Activated gamma-delta T cell treated with anti-CD3 and anti-CD28 coated beads, Interleukin-2, amount 50 U/mL, for 16 hours (primary cell): Measurements from ENCODE around the gene SAMM50.

ENCODE experiments used
- DNase-seq: peaks from one replicate; pipeline ENCODE4 v3.0.0-alpha.2; 2020; ENCODE audit warnings: low read depth

The SAMM50 gene

DNA sequence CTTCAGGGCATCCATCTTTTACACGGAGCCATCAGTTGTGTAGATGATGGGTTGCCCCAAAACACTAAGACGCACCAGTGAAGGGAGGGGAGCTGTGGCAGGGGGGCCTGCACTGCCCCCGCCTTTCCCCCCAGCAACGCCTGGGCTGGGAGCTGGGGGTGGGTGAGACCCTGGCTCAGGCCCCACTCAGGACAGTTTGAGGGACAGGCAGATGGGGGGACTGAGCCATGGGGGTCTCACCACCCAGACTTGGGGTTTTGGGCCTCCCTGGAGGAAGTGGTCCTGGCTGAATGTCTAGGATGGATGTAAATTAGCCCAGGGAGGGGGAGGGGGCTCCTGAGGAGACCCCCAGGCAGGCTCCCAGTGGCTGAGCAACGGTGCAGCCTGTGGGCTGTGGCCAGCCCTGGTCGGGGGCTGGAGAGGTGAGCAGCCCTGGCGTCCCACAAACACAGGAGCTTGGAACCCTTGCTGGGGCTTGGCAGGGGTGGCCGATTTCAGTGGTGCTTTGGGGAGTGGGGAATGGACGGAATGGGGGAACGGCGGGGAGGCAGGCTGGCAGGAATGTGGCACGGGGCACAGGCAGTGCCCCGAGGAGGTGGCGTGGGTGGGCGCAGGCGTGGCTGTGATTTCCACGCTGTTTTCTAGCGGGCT is 74.9 kb downstream of the SAMM50 start:
- DNase-seq: no peak

DNA sequence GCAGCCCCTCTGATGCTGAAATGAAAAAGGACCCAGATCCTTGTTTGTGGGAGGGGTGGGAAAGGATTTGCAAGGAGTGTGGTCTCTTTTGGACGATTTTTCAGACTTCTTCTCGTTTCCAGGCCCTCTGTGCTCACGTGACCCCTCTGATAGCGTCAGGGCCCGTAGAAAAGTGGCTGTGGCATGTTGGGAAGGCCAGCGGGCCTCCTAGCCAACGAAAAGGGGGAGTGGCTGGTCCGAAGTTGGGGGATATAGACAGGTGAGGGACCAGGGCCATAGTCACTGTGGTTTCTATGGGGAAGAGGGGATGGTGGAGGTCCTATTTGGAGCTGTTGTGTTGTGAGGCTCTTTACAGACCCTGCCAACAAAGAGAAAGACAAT is 75.5 kb downstream of the SAMM50 start:
- DNase-seq: no peak

DNA sequence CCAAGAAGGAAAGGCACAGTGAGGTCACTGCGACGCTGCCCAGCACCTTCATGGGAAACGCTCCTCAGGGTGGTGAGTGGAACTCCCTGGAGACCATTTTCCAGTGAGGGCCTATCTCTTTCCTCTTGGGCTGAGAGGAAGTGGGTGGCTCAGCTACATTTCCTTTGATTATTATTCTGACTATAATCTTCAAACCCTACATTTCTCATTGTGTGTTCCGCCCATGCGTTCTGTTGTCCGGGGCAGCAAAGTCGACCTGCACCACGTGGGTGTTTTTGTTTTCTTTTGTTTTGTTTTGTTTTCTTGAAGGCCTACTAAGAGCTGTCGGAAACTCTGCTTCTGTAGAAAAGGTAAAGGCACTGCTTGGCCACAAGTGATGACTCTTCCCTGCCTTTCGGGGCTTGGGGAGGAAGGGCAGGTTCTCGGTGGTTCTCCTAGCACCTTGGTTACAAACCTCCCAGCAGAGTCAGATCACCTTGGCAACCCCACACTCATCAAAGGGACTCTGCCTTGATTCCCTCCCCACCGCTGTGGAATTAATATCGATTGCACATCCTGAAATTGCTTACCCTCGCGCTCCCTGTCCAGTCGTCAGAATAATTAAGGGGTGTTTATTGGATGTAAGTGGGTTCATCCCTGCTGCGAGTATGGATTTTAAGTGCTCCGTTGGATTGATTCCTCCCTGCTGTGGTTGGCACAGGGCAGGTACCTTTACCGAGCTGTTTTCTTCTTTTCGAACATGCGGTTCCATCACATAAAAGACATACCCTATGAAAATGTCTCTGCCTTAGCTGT is 76.1 kb downstream of the SAMM50 start:
- no peak for DNase-seq

- no peak for DNase-seq
These were observed 77.0 kb downstream of the SAMM50 start for GRCh38 chr22:44032126-44032730.

GRCh38 chr22:44033287-44033686 is 78.0 kb downstream of the SAMM50 start:
- DNase-seq: no peak

DNA sequence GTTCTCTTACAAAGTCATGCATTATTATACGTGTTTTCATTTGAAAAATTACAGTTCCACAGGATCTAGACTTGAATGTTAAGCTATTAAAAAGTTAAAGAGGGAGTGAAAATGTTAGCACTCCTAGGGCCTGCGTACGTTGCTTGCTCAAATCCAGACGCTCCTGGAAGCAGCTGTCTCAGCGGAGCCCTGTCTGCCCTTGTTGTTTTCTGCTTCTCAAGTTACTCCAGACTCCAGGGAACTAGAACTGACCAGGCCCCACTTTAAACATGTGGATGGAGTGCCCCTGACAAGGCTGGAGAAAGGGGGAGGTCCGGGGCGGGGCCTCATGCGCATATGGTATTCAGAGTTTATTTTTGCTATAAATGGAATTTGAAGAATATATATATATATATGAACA is 78.5 kb downstream of the SAMM50 start:
- no peak for DNase-seq

GRCh38 chr22:44037519-44038375 is 82.5 kb downstream of the SAMM50 start:
- DNase-seq: no peak

DNA sequence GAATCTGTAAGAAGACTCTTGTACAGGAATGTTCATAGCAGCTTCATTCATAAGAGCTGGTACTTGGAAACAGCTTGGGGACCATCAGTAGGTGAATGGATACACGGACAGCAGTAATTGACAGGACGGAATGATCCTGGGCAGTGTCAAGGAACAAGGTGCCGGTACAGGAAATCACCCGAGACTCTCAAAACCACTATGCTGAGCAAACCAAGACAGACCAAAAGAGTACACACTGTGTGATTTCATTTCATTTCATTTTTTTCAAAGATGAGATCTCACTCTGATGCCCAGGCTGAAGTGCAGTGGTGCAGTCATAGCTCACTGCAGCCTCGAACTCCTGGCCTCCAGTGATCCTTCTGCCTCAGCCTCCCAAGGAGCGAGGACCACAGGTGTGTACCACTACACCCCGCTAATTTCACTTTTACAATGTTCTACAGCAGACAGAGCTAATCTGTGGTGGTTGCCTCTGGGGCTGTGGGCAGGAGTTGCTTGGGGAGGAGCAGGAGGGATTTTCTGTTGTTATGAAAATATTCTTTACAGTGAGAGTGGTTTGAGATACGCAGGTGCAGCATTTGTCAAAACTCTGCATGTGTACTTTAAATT is 84.4 kb downstream of the SAMM50 start:
- no peak for DNase-seq

DNA sequence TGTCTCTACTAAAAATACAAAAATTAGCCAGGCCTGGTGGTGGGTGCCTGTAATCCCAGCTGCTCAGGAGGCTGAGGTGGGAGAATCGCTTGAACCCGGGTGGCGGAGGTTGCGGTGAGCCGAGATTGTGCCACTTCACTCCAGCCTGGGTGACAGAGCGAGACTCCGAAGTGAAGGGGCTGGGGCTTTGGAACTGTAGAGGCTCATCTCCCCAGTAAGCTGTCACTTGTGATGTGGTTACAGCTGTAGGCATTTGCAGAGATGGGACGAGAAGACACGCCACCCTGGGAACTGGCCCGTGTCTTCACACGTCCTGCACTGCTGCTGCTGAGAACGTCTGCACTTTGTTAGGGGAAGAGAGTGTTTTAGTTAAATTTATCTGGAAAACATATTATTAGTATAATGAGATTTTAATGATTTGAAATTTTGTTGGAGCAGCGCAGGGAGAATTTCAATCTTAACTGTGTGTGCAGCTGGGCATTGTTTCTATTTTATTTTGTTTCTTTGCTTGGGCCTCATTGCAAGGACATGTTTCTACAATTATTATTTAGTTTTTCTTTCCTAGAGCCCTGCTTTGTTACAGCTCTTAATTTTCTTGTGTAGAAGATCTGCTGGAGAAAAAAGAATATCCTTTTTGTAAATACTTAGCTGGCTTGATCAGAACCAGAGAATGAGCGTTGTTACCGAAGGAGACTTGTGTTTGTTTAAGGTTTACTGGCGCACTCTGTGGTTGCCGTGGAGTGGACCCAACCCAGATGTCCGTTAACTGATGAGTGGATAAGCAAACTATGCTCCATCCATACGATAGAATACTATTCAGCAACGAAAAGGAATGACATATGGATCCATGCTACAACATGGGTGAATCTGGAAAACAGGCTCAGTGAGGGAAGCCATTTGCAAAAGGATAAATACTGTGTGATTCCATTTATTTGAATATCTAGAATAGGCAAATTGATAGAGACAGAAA is 87.3 kb downstream of the SAMM50 start:
- no peak for DNase-seq

GRCh38 chr22:44045145-44045544 is 89.9 kb downstream of the SAMM50 start:
- no peak for DNase-seq
